ENCODE measurements around the gene ST6GALNAC1. TPM values are rescaled to one million over a fixed set of nuclear protein-coding genes. Genes with fewer than 3 reads are reported as not detected.

Gene ST6GALNAC1
- polyA plus RNA-seq, 1 experiment: not detected

- Histone ChIP-seq H3K9me3 (ENCODE audit: control insufficient read depth, insufficient read depth, low read length) (no peaks in the 10 kb centered on the region), H3K27ac (ENCODE audit: low read depth, low read length) (no peak overlapping the region), H3K27me3 (ENCODE audit: control insufficient read depth, insufficient read depth, low read length) (no peaks in the 10 kb centered on the region), H3K4me3 (ENCODE audit: low read depth, low read length) (no peak overlapping the region)
- ChIA-PET POLR2A (interaction anchor here (2.1 kb wide), 1 partner anchor 41 kb away, joined by 9 read pairs; the partner anchor contains the start of gene MXRA7), CTCF (interaction anchor here (1.0 kb wide), 1 partner anchor 147 kb away, joined by 4 read pairs; no protein-coding TSS in a partner anchor)
- no peak for DNase-seq (ENCODE audit: low read depth, low spot score)
- no peak for TF ChIP-seq CTCF (IDR thresholded peaks at IDR 0.05; ENCODE audit: low read depth, low read length)
Measured at GRCh38 chr17:76670020-76670717, 26.6 kb upstream of the ST6GALNAC1 start.

GRCh38 chr17:76667786-76668453 lies 24.4 kb upstream of the ST6GALNAC1 start:
- no peak for DNase-seq (ENCODE audit: low read depth, low spot score)
- POLR2A ChIA-PET: interaction anchor here (0.6 to 1.2 kb wide), 3 partner anchors 83 to 117 kb away, joined by 3 to 5 read pairs (median 3); no protein-coding TSS in a partner anchor

GRCh38 chr17:76667491-76667755 lies 23.9 kb upstream of the ST6GALNAC1 start:
- CTCF ChIA-PET: interaction anchor here (1.5 kb wide), 1 partner anchor 44 kb away, joined by 7 read pairs; no protein-coding TSS in a partner anchor
- Histone ChIP-seq H3K27ac (ENCODE audit: low read depth, low read length) (no peak overlapping the region), H3K9me3 (ENCODE audit: control insufficient read depth, insufficient read depth, low read length) (no peaks in the 10 kb centered on the region), H3K4me3 (ENCODE audit: low read depth, low read length) (no peak overlapping the region), H3K27me3 (ENCODE audit: control insufficient read depth, insufficient read depth, low read length) (no peaks in the 10 kb centered on the region)
- no peak for TF ChIP-seq CTCF (IDR thresholded peaks at IDR 0.05; ENCODE audit: low read depth, low read length)
- POLR2A ChIA-PET: no interaction called here
- DNase-seq (ENCODE audit: low read depth, low spot score): no peak

More at GRCh38 chr17:76667786-76668453, 24.4 kb upstream of the ST6GALNAC1 start:
- H3K27ac ChIP-seq (ENCODE audit: low read depth, low read length): no peak overlapping the region
- no peak for TF ChIP-seq CTCF (IDR thresholded peaks at IDR 0.05; ENCODE audit: low read depth, low read length)
- no peaks in the 10 kb centered on the region for H3K9me3 ChIP-seq (ENCODE audit: control insufficient read depth, insufficient read depth, low read length)
- H3K4me3 ChIP-seq (ENCODE audit: low read depth, low read length): no peak overlapping the region
- CTCF ChIA-PET: interaction anchor here (0.9 to 1.5 kb wide), 2 partner anchors 13 to 44 kb away, joined by 4 to 7 read pairs; no protein-coding TSS in a partner anchor
- H3K27me3 ChIP-seq (ENCODE audit: control insufficient read depth, insufficient read depth, low read length): no peaks in the 10 kb centered on the region

- ChIA-PET CTCF (interaction anchor here (1.0 kb wide), 1 partner anchor 54 kb away, joined by 3 read pairs; no protein-coding TSS in a partner anchor), POLR2A (no interaction called here)
- TF ChIP-seq CTCF (IDR thresholded peaks at IDR 0.05; ENCODE audit: low read depth, low read length): no peak
Measured at GRCh38 chr17:76660656-76661042, 17.1 kb upstream of the ST6GALNAC1 start.

More at GRCh38 chr17:76660656-76661042, 17.1 kb upstream of the ST6GALNAC1 start:
- Histone ChIP-seq H3K27me3 (ENCODE audit: control insufficient read depth, insufficient read depth, low read length) (peaks cover 9% of the 10 kb centered on the region), H3K9me3 (ENCODE audit: control insufficient read depth, insufficient read depth, low read length) (no peaks in the 10 kb centered on the region), H3K27ac (ENCODE audit: low read depth, low read length) (no peak overlapping the region), H3K4me3 (ENCODE audit: low read depth, low read length) (no peak overlapping the region)
- DNase-seq (ENCODE audit: low read depth, low spot score): no peak

Measured in AG04450 (cell line).